ENCODE data around the gene PRDM16.

Gene PRDM16

DNA sequence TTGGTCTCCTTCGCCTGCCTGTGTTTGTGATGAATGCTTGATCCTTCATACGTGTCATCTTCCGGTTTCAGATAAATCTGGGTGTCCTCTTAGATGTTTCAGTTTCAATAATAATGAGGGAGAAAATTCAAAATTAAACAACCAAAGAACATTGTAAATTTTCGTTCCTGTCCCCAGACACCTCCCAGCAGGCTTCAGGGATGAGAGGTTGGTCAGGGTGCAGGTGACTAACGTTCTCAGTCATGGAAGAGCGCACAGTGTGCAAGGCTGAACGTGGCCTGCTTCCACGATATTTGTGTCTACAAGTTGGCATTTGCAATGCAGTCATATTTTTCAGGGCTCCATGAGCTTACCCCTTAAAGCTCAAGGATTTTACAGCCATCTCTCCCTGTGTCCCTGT lies 238.4 kb downstream of the PRDM16 start:
- no peak overlapping the region for H2BK15ac ChIP-seq (ENCODE audit: low read depth, poor library complexity, severe bottlenecking)
- no peak overlapping the region for H3K14ac ChIP-seq (ENCODE audit: low read length in 2 of 2)
- H3K4me2 ChIP-seq (ENCODE audit: low read length, poor library complexity, severe bottlenecking): no peak overlapping the region
- no peak overlapping the region for H3K23ac ChIP-seq (ENCODE audit: low read length in 2 of 2)
- H2BK12ac ChIP-seq (ENCODE audit: low read length in 2 of 2): no peak overlapping the region
- H3K4me3 ChIP-seq (ENCODE audit: insufficient read depth in 1 of 2, low read depth in 1 of 2, low read length in 2 of 2): no peak overlapping the region
- peaks cover 4% of the 10 kb centered on the region for H3K9me3 ChIP-seq (ENCODE audit: control insufficient read depth, low read length)
- no peaks in the 10 kb centered on the region for H3K36me3 ChIP-seq (ENCODE audit: control insufficient read depth in 1 of 2, insufficient read depth in 2 of 2, low read depth in 1 of 2, low read length in 2 of 2)
- 87% methylated on average over 7 of the region's 8 CpGs for WGBS
- H2AK5ac ChIP-seq (ENCODE audit: low read length, severe bottlenecking): no peak overlapping the region
- no peak for DNase-seq
- H3K4me1 ChIP-seq (ENCODE audit: control insufficient read depth, insufficient read depth, low read depth, low read length): peaks cover 11% of the 10 kb centered on the region
- H3K9ac ChIP-seq (ENCODE audit: low read length): no peak overlapping the region
- H2BK120ac ChIP-seq (ENCODE audit: low read depth, low read length): no peak overlapping the region
- H2BK5ac ChIP-seq (ENCODE audit: low read depth, low read length, poor library complexity, severe bottlenecking): no peak overlapping the region
- no peak overlapping the region for H3K4ac ChIP-seq (ENCODE audit: low read depth in 1 of 2, low read length in 2 of 2)
- H3K27me3 ChIP-seq (ENCODE audit: control insufficient read depth in 1 of 2, insufficient read depth in 1 of 2, low read length in 2 of 2): peaks cover 5 to 49% of the 10 kb centered on the region in 2 experiments
- H3K18ac ChIP-seq (ENCODE audit: low read depth in 1 of 2, low read length in 2 of 2): no peak overlapping the region
- H4K91ac ChIP-seq (ENCODE audit: low read length): no peak overlapping the region
- H3K27ac ChIP-seq (ENCODE audit: low read length, poor library complexity, severe bottlenecking): no peak overlapping the region
- H4K8ac ChIP-seq (ENCODE audit: low read length): no peak overlapping the region
- H2AFZ ChIP-seq (ENCODE audit: low read depth, low read length): no peak overlapping the region
- no peaks in the 10 kb centered on the region for H3K79me1 ChIP-seq (replicated peaks; ENCODE audit: low read length, poor library complexity, severe bottlenecking)

DNA sequence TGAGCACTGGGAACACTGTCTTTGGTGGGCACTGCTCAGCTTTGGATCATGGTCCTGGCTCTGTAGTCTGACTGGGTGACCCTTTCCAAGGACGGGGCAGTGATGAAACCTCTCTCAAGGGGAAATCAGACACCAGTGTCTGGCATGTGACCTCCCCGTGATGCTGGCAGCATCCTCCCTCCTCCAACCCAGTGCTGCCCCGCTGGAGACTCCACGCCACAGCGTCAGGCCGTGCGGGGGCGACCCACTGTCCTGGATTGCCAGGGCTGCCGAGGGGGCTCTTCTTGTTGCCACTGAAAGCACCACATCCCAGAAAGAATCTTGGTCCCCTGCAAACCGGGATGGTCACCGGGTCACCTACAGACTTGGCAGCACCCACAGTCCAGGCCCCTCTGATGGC lies 239.1 kb downstream of the PRDM16 start:
- Histone ChIP-seq H2AK5ac (ENCODE audit: low read length, severe bottlenecking) (no peak overlapping the region), H3K36me3 (ENCODE audit: control insufficient read depth in 1 of 2, insufficient read depth in 2 of 2, low read depth in 1 of 2, low read length in 2 of 2) (no peaks in the 10 kb centered on the region), H3K9ac (ENCODE audit: low read length) (no peak overlapping the region), H3K4me3 (ENCODE audit: insufficient read depth in 1 of 2, low read depth in 1 of 2, low read length in 2 of 2) (no peak overlapping the region), H2BK5ac (ENCODE audit: low read depth, low read length, poor library complexity, severe bottlenecking) (no peak overlapping the region), H4K8ac (ENCODE audit: low read length) (no peak overlapping the region), H2BK12ac (ENCODE audit: low read length in 2 of 2) (no peak overlapping the region), H2BK120ac (ENCODE audit: low read depth, low read length) (no peak overlapping the region), H3K18ac (ENCODE audit: low read depth in 1 of 2, low read length in 2 of 2) (no peak overlapping the region), H3K27ac (ENCODE audit: low read length, poor library complexity, severe bottlenecking) (no peak overlapping the region), H3K9me3 (ENCODE audit: control insufficient read depth, low read length) (no peaks in the 10 kb centered on the region), H2AFZ (ENCODE audit: low read depth, low read length) (no peak overlapping the region), H3K4me2 (ENCODE audit: low read length, poor library complexity, severe bottlenecking) (no peak overlapping the region), H3K23ac (ENCODE audit: low read length in 2 of 2) (no peak overlapping the region), H3K4me1 (ENCODE audit: control insufficient read depth, insufficient read depth, low read depth, low read length) (peaks cover 14% of the 10 kb centered on the region), H3K27me3 (ENCODE audit: control insufficient read depth in 1 of 2, insufficient read depth in 1 of 2, low read length in 2 of 2) (peaks cover 5 to 44% of the 10 kb centered on the region in 2 experiments), H3K14ac (ENCODE audit: low read length in 2 of 2) (peak overlapping the region in 1 of 2 experiments; percentile 28), H2BK15ac (ENCODE audit: low read depth, poor library complexity, severe bottlenecking) (peak overlapping the region; percentile 6), H4K91ac (ENCODE audit: low read length) (no peak overlapping the region), H3K4ac (ENCODE audit: low read depth in 1 of 2, low read length in 2 of 2) (no peak overlapping the region), H3K79me1 (replicated peaks; ENCODE audit: low read length, poor library complexity, severe bottlenecking) (no peaks in the 10 kb centered on the region)
- WGBS: 94% methylated on average over 11 of the region's 11 CpGs
- no peak for DNase-seq

DNA sequence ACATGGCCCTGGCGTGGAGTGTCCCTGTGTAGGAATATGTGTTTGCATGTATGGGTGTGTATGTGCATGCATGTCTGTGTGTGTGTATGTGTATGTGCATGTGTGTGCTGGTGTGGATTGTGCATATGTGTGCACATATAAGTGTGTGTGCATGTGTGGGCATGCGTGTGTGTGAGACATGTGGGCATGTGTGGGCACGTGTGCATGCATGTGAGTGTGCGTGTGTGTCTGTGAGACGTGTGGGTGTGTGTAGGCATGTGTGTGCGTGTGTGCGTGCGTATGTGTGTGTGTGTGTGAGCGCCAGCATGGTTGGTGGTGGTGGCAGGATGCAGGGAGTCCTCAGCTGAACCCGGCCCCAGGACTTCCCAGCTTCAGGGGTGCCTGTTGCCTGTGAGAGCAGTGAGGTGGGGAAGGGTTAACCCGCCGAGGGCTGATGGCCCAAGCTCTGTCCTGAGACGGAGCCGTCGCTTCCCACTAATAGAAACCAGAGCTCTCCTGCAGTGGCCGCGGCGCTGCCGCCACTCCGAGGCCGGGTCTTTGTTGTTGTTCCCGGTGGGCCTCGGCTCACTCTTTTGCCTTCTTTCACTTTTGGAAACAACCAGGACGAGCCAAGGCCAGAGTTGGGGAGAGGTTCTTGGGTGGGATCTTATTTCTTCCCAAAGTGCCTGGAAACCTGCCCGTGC lies 241.9 kb downstream of the PRDM16 start:
- Histone ChIP-seq H3K23ac (ENCODE audit: low read length in 2 of 2) (no peak overlapping the region), H2BK12ac (ENCODE audit: low read length in 2 of 2) (no peak overlapping the region), H2AFZ (ENCODE audit: low read depth, low read length) (no peak overlapping the region), H3K36me3 (ENCODE audit: control insufficient read depth in 1 of 2, insufficient read depth in 2 of 2, low read depth in 1 of 2, low read length in 2 of 2) (no peaks in the 10 kb centered on the region), H2BK15ac (ENCODE audit: low read depth, poor library complexity, severe bottlenecking) (peak overlapping the region; percentile 60), H3K9me3 (ENCODE audit: control insufficient read depth, low read length) (no peaks in the 10 kb centered on the region), H3K18ac (ENCODE audit: low read depth in 1 of 2, low read length in 2 of 2) (no peak overlapping the region), H3K4me2 (ENCODE audit: low read length, poor library complexity, severe bottlenecking) (no peak overlapping the region), H2BK120ac (ENCODE audit: low read depth, low read length) (no peak overlapping the region), H2BK5ac (ENCODE audit: low read depth, low read length, poor library complexity, severe bottlenecking) (no peak overlapping the region), H3K4ac (ENCODE audit: low read depth in 1 of 2, low read length in 2 of 2) (no peak overlapping the region), H3K27me3 (ENCODE audit: control insufficient read depth in 1 of 2, insufficient read depth in 1 of 2, low read length in 2 of 2) (peaks cover 0 to 20% of the 10 kb centered on the region in 2 experiments), H3K14ac (ENCODE audit: low read length in 2 of 2) (no peak overlapping the region), H3K79me1 (replicated peaks; ENCODE audit: low read length, poor library complexity, severe bottlenecking) (no peaks in the 10 kb centered on the region), H2AK5ac (ENCODE audit: low read length, severe bottlenecking) (no peak overlapping the region), H4K8ac (ENCODE audit: low read length) (no peak overlapping the region), H3K27ac (ENCODE audit: low read length, poor library complexity, severe bottlenecking) (no peak overlapping the region), H3K4me1 (ENCODE audit: control insufficient read depth, insufficient read depth, low read depth, low read length) (peaks cover 21% of the 10 kb centered on the region), H3K4me3 (ENCODE audit: insufficient read depth in 1 of 2, low read depth in 1 of 2, low read length in 2 of 2) (no peak overlapping the region), H4K91ac (ENCODE audit: low read length) (peak overlapping the region; percentile 2), H3K9ac (ENCODE audit: low read length) (no peak overlapping the region)
- WGBS: 89% methylated on average over 25 of the region's 25 CpGs
- no peak for DNase-seq

DNA sequence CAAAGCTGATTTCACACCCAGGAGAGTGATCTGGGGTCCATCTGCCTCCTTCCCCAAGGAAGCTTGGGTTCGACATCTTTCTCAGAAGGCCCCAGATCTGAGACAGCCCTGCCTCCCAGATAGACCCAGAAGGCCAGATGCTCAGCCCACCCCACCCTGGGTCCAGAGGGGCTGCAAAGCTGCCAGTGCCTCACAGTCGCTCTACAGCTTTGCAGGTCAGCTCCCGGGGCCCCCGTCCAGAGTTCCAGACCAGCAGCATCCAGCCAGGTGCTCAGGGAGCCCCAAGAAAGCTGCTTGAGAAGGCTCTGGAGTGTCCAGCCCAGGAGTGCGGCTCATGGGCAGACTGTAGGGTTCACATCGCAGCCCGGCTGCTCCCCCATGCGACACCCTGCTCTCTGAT lies 242.7 kb downstream of the PRDM16 start:
- Histone ChIP-seq H3K14ac (ENCODE audit: low read length in 2 of 2) (no peak overlapping the region), H2BK12ac (ENCODE audit: low read length in 2 of 2) (peak overlapping the region in 1 of 2 experiments; percentile 55), H2AK5ac (ENCODE audit: low read length, severe bottlenecking) (no peak overlapping the region), H2AFZ (ENCODE audit: low read depth, low read length) (no peak overlapping the region), H3K27me3 (ENCODE audit: control insufficient read depth in 1 of 2, insufficient read depth in 1 of 2, low read length in 2 of 2) (peaks cover 0 to 25% of the 10 kb centered on the region in 2 experiments), H3K79me1 (replicated peaks; ENCODE audit: low read length, poor library complexity, severe bottlenecking) (no peaks in the 10 kb centered on the region), H3K18ac (ENCODE audit: low read depth in 1 of 2, low read length in 2 of 2) (peak overlapping the region in 1 of 2 experiments; percentile 1), H2BK120ac (ENCODE audit: low read depth, low read length) (no peak overlapping the region), H3K23ac (ENCODE audit: low read length in 2 of 2) (no peak overlapping the region), H4K8ac (ENCODE audit: low read length) (no peak overlapping the region), H2BK5ac (ENCODE audit: low read depth, low read length, poor library complexity, severe bottlenecking) (no peak overlapping the region), H3K4me3 (ENCODE audit: insufficient read depth in 1 of 2, low read depth in 1 of 2, low read length in 2 of 2) (no peak overlapping the region), H2BK15ac (ENCODE audit: low read depth, poor library complexity, severe bottlenecking) (no peak overlapping the region), H3K4me2 (ENCODE audit: low read length, poor library complexity, severe bottlenecking) (no peak overlapping the region), H3K9me3 (ENCODE audit: control insufficient read depth, low read length) (no peaks in the 10 kb centered on the region), H3K4me1 (ENCODE audit: control insufficient read depth, insufficient read depth, low read depth, low read length) (peaks cover 20% of the 10 kb centered on the region), H3K36me3 (ENCODE audit: control insufficient read depth in 1 of 2, insufficient read depth in 2 of 2, low read depth in 1 of 2, low read length in 2 of 2) (no peaks in the 10 kb centered on the region), H3K9ac (ENCODE audit: low read length) (no peak overlapping the region), H4K91ac (ENCODE audit: low read length) (peak overlapping the region; percentile 12), H3K27ac (ENCODE audit: low read length, poor library complexity, severe bottlenecking) (no peak overlapping the region), H3K4ac (ENCODE audit: low read depth in 1 of 2, low read length in 2 of 2) (no peak overlapping the region)
- DNase-seq: no peak
- over 99% methylated on average over 7 of the region's 8 CpGs for WGBS
